ENCODE results near the gene PPHLN1.

PPHLN1 gene
- 82.5 to 99.1 (median 96.4) reads per million in 4 donors for total RNA-seq

- peak; percentile 61 to 79 (median 73) for DNase-seq
Observed at GRCh38 chr12:42325653-42326474, at the start of gene PPHLN1, which contains the start of gene ZCRB1. Gene PPHLN1, plus strand, starts transcription at chr12:42326167. Its CDS starts 9,736 bp downstream, at chr12:42335903. Gene ZCRB1, minus strand, starts transcription at chr12:42326094. Its CDS starts 1,992 bp downstream, at chr12:42324102.

DNA sequence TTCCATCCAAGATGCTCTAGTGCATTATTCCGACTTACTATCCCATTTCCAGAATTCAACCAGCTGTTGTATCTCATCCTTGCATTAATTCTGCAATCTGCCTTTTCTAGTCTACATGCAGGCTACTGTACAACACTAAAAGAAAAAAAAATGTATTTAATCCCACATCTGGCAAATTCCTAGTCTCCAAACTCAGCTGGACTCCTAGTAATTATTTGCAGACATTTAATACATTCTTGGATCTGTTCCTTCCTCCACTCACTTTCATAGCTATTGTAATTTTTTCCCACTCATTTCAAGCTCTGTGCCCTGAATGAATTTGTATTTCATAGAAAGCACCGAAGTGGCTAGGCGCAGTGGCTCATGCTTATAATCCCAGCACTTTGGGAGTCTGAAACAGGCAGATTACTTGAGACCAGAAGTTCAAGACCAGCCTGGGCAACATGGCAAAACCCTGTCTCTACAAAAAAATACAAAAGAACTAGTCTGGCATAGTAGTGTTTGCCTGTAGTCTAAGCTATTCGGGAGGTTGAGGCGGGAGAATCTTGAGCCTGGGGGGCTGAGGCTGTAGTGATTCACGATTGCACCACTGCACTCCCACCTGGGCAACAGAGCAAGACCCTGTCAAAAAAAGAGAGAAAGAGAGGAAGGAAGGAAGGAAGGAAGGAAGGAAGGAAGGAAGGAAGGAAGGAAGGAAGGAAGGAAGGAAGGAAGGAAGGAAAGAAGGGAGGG is 48.4 kb upstream of the PPHLN1 start:
- no peak for DNase-seq

- DNase-seq: no peak
Observed at GRCh38 chr12:42278128-42278510, 47.8 kb upstream of the PPHLN1 start.

DNA sequence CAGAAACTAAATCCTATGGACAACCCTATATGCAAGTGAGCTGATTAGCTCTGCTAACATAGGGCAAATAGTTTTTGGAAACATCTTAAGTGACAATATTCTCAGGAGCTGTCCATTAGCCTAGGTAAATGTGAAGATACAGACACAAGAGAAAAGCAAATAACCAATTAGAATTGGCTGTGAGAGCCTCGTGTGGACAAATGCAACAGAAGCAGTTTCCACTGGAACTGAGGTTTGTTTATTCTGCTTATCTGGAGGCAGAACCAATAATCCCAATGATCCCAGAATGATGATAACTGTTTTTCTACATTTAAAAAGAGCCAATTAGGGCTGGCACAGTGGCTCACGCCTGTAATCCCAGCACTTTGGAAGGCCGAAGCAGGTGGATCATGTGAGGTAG is 44.7 kb upstream of the PPHLN1 start:
- DNase-seq: no peak

- no peak for DNase-seq
Observed at GRCh38 chr12:42281844-42282243, 44.1 kb upstream of the PPHLN1 start.

- DNase-seq: no peak
Observed at GRCh38 chr12:42282294-42282693, 43.7 kb upstream of the PPHLN1 start.

DNA sequence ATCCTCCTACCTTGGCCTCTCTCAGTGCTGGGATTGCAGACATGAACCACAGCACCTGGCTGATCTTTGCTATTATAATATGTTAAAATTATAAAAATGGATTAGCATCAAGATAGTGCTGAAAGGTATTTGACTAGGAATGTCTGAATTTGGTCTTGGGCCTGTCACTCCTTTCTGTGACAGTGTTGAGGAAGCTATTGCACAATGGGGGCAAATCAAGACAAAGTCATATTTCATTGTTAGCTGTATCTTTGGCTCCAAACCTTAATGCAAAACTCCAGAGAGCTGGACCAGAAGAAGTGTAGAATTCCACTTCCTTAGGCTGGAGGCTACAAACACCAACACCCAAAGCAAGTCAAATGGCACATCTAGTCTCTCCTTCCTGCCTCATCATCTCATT is 42.2 kb upstream of the PPHLN1 start:
- no peak for DNase-seq

DNA sequence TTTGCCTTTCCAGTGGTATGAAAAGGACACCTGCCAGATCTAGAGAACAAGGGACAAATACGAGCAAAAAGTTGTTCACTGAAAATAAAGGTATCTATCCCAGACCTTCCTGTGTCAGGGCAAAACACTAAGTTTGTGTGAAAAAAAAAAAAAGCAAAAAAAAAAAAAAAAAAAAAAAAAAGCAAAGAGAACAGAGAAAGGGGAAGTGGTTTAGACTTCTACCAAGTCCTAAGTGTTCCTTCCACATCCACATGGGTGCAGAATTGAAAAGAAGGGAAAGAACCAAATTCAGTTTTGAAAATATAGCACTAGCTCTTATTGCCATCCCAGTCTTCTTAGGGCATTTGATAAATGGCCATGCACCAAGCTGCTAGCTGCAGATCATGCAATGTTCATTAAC is 41.8 kb upstream of the PPHLN1 start:
- no peak for DNase-seq

DNA sequence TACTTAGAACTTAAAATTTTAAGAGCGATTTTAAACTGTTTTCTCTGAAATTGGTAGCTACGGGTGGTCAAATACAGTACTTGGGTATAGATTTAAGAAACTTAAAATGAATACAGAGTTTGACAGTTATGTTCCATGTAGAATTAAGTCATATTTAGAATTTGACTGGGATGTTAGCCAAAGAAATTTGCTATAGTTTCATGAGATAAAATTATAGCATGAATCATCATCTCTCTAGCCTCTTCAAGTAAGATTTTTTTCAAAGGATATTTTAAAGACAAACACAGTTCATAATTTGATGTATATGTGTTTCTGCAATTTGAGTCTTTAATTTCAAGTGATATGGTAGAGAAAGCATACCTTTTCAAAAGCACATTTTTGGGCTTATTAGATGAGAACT is 41.1 kb upstream of the PPHLN1 start:
- DNase-seq: no peak

GRCh38 chr12:42285431-42285830 is 40.5 kb upstream of the PPHLN1 start:
- DNase-seq: no peak

- no peak for DNase-seq
Observed at GRCh38 chr12:42286741-42287140, 39.2 kb upstream of the PPHLN1 start.

DNA sequence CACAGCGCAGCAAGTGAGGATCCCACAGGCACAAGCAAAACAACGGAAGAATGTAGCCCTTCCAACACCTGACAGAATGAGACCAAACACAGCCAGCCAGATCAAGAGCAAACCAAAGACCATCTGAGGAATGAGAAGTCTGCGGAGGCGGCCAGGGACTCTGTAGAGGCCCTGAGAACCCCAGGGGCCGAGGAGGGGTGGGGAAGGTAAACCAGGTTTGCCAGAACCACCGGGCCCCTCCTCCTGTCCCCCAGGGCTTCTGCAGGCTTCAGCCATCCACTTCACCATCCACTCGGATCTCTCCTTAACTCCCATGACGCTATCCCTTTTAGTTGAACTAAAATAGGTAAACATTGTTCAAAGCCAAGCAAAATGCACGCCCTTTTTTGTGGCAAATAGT is 37.4 kb upstream of the PPHLN1 start:
- DNase-seq: no peak

- DNase-seq: no peak
Observed at GRCh38 chr12:42291680-42292079, 34.3 kb upstream of the PPHLN1 start.

DNA sequence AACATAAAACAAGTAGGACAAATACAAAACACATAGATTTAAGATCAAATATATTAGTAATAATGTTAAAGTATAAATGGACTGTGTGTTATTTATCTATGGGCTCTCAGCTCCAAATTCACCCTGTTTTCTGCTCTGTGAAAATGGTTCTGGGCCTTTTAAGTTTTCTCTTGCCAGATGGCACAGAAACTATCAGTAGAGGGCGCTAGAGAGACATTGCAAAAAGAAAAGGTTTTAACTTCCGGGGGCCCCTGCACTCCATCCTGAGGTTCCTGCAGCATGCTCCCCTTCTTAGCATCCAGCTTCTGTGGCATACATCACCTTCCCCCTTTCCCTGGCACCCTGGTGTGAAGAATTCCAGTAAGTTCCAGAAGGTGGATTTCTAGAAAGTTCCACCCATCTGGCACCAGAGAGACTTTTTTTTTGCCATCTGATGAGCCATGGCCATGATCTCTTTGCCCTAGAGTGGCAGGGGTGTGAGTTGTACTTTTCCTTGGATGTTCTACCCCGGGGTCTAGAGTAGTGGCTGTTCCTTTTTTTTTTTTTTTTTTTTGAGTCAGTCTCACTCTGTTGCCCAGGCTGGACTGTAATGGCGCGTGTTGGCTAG is 29.4 kb upstream of the PPHLN1 start:
- peak in 1 of 5 donors; percentile 52 for DNase-seq

GRCh38 chr12:42298887-42299286 is 27.1 kb upstream of the PPHLN1 start:
- DNase-seq: no peak

DNA sequence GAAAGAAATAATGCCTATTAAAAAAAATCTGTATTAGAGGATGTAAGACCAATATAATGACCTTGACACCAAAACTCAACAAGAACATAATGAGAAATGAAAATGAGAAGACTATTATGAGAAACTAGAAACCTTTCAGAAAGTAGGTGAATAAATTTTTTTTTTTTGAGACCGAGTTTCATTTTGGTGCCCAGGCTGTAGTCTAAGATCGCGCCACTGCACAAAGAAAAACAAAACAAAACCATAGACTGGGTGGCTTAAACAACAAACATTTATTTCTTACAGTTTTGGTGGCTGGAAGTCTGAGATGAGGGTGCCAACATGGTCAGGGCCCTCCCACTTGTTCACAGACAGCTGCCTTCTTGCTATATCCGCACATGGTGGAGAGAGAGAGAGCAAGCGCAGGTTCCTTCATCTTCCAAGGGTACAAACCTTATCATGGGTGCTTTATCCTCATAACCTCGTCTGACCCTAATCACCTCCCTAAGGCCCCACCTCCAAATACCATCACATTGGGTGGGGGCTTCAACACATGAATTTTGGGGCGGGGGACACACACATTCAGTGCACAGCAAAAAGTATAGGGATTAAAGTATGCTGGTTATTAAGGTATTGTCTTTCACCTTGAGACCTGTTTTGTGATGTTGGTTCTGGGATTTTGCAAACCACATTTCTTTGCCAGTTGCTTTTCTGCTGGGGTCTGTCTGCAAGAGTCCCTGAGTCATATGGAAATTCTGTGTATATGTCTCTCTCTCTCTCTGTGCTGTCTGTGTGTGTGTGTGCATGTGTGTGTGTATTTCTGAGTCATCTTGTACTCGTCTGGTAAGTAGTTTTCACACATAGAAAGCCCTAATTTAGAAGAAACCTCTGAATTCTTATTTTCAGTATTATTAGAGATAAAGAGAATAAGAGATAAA is 26.3 kb upstream of the PPHLN1 start:
- peak in 1 of 5 donors; percentile 81 for DNase-seq

DNA sequence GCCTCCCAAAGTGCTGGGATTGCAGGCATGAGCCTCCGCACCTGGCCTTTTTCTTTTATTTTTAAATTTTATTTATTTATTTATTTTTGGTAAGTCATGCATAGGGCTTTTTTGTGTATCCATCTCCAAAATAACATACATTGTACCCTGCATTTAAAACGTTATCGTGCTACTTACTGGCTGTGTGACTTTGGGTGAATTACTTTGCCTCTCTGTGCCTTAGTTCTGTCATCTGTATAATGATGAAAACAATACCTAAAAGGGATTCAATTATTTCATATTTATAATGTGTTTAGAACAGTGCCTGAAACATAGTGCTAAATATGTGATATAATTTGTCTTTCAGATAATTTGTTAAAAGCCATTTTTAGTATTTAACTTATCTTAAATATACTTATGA is 19.7 kb upstream of the PPHLN1 start:
- no peak for DNase-seq

DNA sequence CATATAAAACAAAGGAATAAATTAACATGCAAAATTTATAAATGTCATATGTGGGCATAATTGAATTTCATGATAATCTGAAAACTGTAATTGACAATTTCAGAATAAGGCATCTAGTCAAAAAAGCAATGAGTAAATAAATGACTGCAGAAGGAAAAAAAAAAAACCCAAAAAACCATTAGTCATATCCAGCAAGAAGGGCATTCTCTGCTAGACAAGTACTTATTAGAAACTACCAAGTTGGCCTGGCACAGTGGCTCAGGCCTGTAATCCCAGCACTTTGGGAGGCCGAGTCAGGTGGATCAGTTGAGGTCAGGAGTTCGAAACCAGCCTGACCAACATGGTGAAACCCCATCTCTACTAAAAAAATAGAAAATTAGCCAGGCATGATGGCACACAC is 17.6 kb upstream of the PPHLN1 start:
- no peak for DNase-seq

GRCh38 chr12:42309996-42310395 is 16.0 kb upstream of the PPHLN1 start:
- DNase-seq: no peak

GRCh38 chr12:42315108-42315507 is 10.9 kb upstream of the PPHLN1 start:
- DNase-seq: no peak

DNA sequence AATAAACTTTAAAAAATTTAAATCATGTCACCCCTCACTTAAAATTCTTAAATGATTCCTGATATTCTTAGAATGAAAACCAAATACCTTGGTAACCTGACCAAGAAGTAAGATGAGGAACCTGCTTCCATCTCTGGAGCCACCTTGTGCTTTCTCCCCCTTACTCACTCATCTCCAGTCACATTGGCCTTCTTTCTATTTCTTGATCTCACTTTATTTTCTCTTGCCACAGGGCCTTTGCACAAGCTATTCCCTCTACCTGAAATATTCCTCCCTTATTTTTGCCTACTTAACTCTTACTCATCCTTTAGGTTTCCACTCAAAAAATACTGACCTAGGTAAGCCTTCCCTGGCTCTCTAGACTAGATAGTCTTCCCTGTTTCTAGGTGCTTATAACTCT is 5.2 kb upstream of the PPHLN1 start:
- DNase-seq: no peak

GRCh38 chr12:42322567-42322966 is 3.4 kb upstream of the PPHLN1 start:
- no peak for DNase-seq

- no peak for DNase-seq
Observed at GRCh38 chr12:42323856-42324255, 2.1 kb upstream of the PPHLN1 start.

Measured in T-helper 1 cell (primary cell).